ENCODE measurements around the gene RGL1. TPM values are rescaled to one million over a fixed set of nuclear protein-coding genes. Genes with fewer than 3 reads are reported as not detected.
A peak's percentile ranks its signal among the peaks of the same experiment; 100 is the strongest.

RGL1 gene
- total RNA-seq, 1 donor, result 24.6 TPM

- Histone ChIP-seq H3K4me1 (ENCODE audit: insufficient read depth, low read length) (peaks cover 55% of the 10 kb centered on the region), H4K20me1 (ENCODE audit: insufficient read depth, low read length) (no peaks in the 10 kb centered on the region), H3K79me2 (ENCODE audit: insufficient read depth, low read length) (peaks cover 19% of the 10 kb centered on the region), H3K4me3 (ENCODE audit: insufficient read depth, low read length) (no peak overlapping the region), H3K4me2 (ENCODE audit: insufficient read depth, low read length) (peak overlapping the region; percentile 23), H3K27ac (ENCODE audit: low read depth, low read length) (peak overlapping the region; percentile 54), H2AFZ (ENCODE audit: low read length) (no peak overlapping the region), H3K27me3 (ENCODE audit: insufficient read depth, low read length) (no peaks in the 10 kb centered on the region), H3K36me3 (ENCODE audit: insufficient read depth, low read length) (no peaks in the 10 kb centered on the region), H3K9me3 (ENCODE audit: low read depth, low read length) (no peaks in the 10 kb centered on the region)
- no peak for DNase-seq (ENCODE audit: insufficient read length, low spot score, missing footprints)
- TF ChIP-seq CTCF (IDR thresholded peaks at IDR 0.05; ENCODE audit: extremely low read depth, low read depth, low read length), result no peak
Measured at GRCh38 chr1:183808296-183809027, 3.5 kb downstream of the RGL1 start.

- H3K79me2 ChIP-seq (ENCODE audit: insufficient read depth, low read length), result peaks cover 22% of the 10 kb centered on the region
- H3K4me3 ChIP-seq (ENCODE audit: insufficient read depth, low read length), result no peak overlapping the region
- H3K4me2 ChIP-seq (ENCODE audit: insufficient read depth, low read length), result no peak overlapping the region
- no peak overlapping the region for H3K27ac ChIP-seq (ENCODE audit: low read depth, low read length)
- no peaks in the 10 kb centered on the region for H3K9me3 ChIP-seq (ENCODE audit: low read depth, low read length)
- H3K36me3 ChIP-seq (ENCODE audit: insufficient read depth, low read length), result no peaks in the 10 kb centered on the region
- H3K27me3 ChIP-seq (ENCODE audit: insufficient read depth, low read length), result no peaks in the 10 kb centered on the region
- no peak overlapping the region for H2AFZ ChIP-seq (ENCODE audit: low read length)
- no peaks in the 10 kb centered on the region for H4K20me1 ChIP-seq (ENCODE audit: insufficient read depth, low read length)
- DNase-seq (ENCODE audit: insufficient read length, low spot score, missing footprints), result peak; percentile 29
- TF ChIP-seq CTCF (IDR thresholded peaks at IDR 0.05; ENCODE audit: extremely low read depth, low read depth, low read length), result no peak
- peaks cover 57% of the 10 kb centered on the region for H3K4me1 ChIP-seq (ENCODE audit: insufficient read depth, low read length)
Measured at GRCh38 chr1:183810121-183810520, 5.2 kb downstream of the RGL1 start.

- H3K27ac ChIP-seq (ENCODE audit: low read depth, low read length), result no peak overlapping the region
- no peaks in the 10 kb centered on the region for H3K27me3 ChIP-seq (ENCODE audit: insufficient read depth, low read length)
- H2AFZ ChIP-seq (ENCODE audit: low read length), result no peak overlapping the region
- no peak overlapping the region for H3K4me2 ChIP-seq (ENCODE audit: insufficient read depth, low read length)
- no peak for DNase-seq (ENCODE audit: insufficient read length, low spot score, missing footprints)
- peaks cover 56% of the 10 kb centered on the region for H3K4me1 ChIP-seq (ENCODE audit: insufficient read depth, low read length)
- no peak overlapping the region for H3K4me3 ChIP-seq (ENCODE audit: insufficient read depth, low read length)
- no peak for TF ChIP-seq CTCF (IDR thresholded peaks at IDR 0.05; ENCODE audit: extremely low read depth, low read depth, low read length)
- H3K36me3 ChIP-seq (ENCODE audit: insufficient read depth, low read length), result no peaks in the 10 kb centered on the region
- H3K79me2 ChIP-seq (ENCODE audit: insufficient read depth, low read length), result peaks cover 28% of the 10 kb centered on the region
- no peaks in the 10 kb centered on the region for H4K20me1 ChIP-seq (ENCODE audit: insufficient read depth, low read length)
- H3K9me3 ChIP-seq (ENCODE audit: low read depth, low read length), result no peaks in the 10 kb centered on the region
Measured at GRCh38 chr1:183810756-183811544, 6.0 kb downstream of the RGL1 start.

- H3K79me2 ChIP-seq (ENCODE audit: insufficient read depth, low read length), result peaks cover 22% of the 10 kb centered on the region
- no peak overlapping the region for H3K27ac ChIP-seq (ENCODE audit: low read depth, low read length)
- no peak overlapping the region for H2AFZ ChIP-seq (ENCODE audit: low read length)
- no peak overlapping the region for H3K4me2 ChIP-seq (ENCODE audit: insufficient read depth, low read length)
- H3K36me3 ChIP-seq (ENCODE audit: insufficient read depth, low read length), result no peaks in the 10 kb centered on the region
- no peaks in the 10 kb centered on the region for H3K9me3 ChIP-seq (ENCODE audit: low read depth, low read length)
- TF ChIP-seq CTCF (IDR thresholded peaks at IDR 0.05; ENCODE audit: extremely low read depth, low read depth, low read length), result no peak
- H3K27me3 ChIP-seq (ENCODE audit: insufficient read depth, low read length), result no peaks in the 10 kb centered on the region
- DNase-seq (ENCODE audit: insufficient read length, low spot score, missing footprints), result no peak
- no peak overlapping the region for H3K4me3 ChIP-seq (ENCODE audit: insufficient read depth, low read length)
- peaks cover 48% of the 10 kb centered on the region for H3K4me1 ChIP-seq (ENCODE audit: insufficient read depth, low read length)
- H4K20me1 ChIP-seq (ENCODE audit: insufficient read depth, low read length), result no peaks in the 10 kb centered on the region
Measured at GRCh38 chr1:183812128-183812527, 7.2 kb downstream of the RGL1 start.
